HCT116 (cell line): ENCODE results near the gene CENPP. TPM values are rescaled to one million over a fixed set of nuclear protein-coding genes. Genes with fewer than 3 reads are reported as not detected.

Experiments used
- ATAC-seq: fragments of 200-7000 bp; cut with Tn5 transposase; 2 replicates; pipeline ENCODE4 v1.9.1; 2020; ENCODE audit warnings: mild to moderate bottlenecking, moderate library complexity
- BruUV-seq: library from RNA; stranded (reverse); fragments of 400-500 nt; replicated peaks from 2 replicates; lab custom pipeline; 2021; lab: Mats Ljungman, UMichigan
- CTCF ChIA-PET: fragments of 300-600 bp; sonication (Branson Sonifier 250); formaldehyde crosslinking; loops from one replicate; lab custom pipeline; 2021; ENCODE audit warnings: antibody characterized with exemption; lab: Charles Lee
- POLR2A ChIA-PET: fragments of 300-600, 350-600 bp; sonication (Branson Sonifier 250); formaldehyde crosslinking; loops from one replicate; lab custom pipeline; 2021; ENCODE audit warnings: antibody characterized with exemption; lab: Charles Lee
- RAD21 ChIA-PET, 2 experiments: fragments of 300-600 bp; sonication (Branson Sonifier 250); formaldehyde crosslinking; loops; one replicate each; lab custom pipeline; 2023; ENCODE audit warnings: low total read pairs in 2 of 2; ENCODE audit not compliant: uncharacterized antibody in 2 of 2, unreplicated experiment in 2 of 2, low non-redundant PET in 1 of 2; lab: Charles Lee
- DNase-seq: peaks from one replicate; pipeline ENCODE4 v3.0.0-alpha.2; 2010; ENCODE audit warnings: low read depth, low spot score
- H2AFZ ChIP-seq: fragments of 200-600 bp; shearing (Covaris generic), sonication (generic); 2 replicates; pipeline ENCODE4 v1.6.1; 2017; ENCODE audit warnings: low read depth, mixed run types, mixed read lengths, antibody characterized with exemption, low read length; ENCODE audit not compliant: poor library complexity, severe bottlenecking
- H3K27ac ChIP-seq: 2 replicates; pipeline ENCODE4 v1.5.1; 2012; ENCODE audit warnings: low read depth, low read length
- H3K27me3 ChIP-seq: fragments of 200-600 bp; sonication (generic); 2 replicates; pipeline ENCODE4 v1.6.1; 2016; ENCODE audit warnings: mixed run types, low read length, mixed read lengths; ENCODE audit not compliant: insufficient read depth
- H3K36me3 ChIP-seq, 2 experiments: fragments of 200-500 bp in 1 of 2; fragments of 200-600 bp in 1 of 2; sonication (Bioruptor generic) in 1 of 2; sonication (generic) in 1 of 2; 2 replicates each; pipeline versions ENCODE4 v1.5.1 to v1.6.1; 2014 to 2016; ENCODE audit warnings: low read length in 2 of 2, inconsistent platforms in 1 of 2, mixed read lengths in 1 of 2, mixed run types in 1 of 2; ENCODE audit not compliant: insufficient read depth in 2 of 2, control insufficient read depth in 1 of 2
- H3K4me1 ChIP-seq, 2 experiments: fragments of 200-600 bp in 1 of 2; sonication (generic) in 1 of 2; 2 replicates each; pipeline versions ENCODE4 v1.5.1 to v1.6.1; 2012 to 2017; ENCODE audit warnings: low read length in 2 of 2, inconsistent platforms in 1 of 2, mild to moderate bottlenecking in 1 of 2, mixed read lengths in 1 of 2, mixed run types in 1 of 2, moderate library complexity in 1 of 2; ENCODE audit not compliant: insufficient read depth in 2 of 2, control insufficient read depth in 1 of 2
- H3K4me2 ChIP-seq: fragments of 200-600 bp; sonication (generic); 2 replicates; pipeline ENCODE4 v1.6.1; 2017; ENCODE audit warnings: mixed run types, low read length, mixed read lengths
- H3K4me3 ChIP-seq, 2 experiments: fragments of 200-600 bp in 1 of 2; sonication (generic) in 1 of 2; replicated peaks in 1 of 2; 2 replicates each; pipeline ENCODE4 v1.5.1; 2011 to 2016; ENCODE audit warnings: low read length in 2 of 2, control low read depth in 1 of 2, low read depth in 1 of 2, mild to moderate bottlenecking in 1 of 2, mixed read lengths in 1 of 2, mixed run types in 1 of 2
- H3K79me2 ChIP-seq: fragments of 200-600 bp; sonication (generic); 2 replicates; pipeline ENCODE4 v1.6.1; 2017; ENCODE audit warnings: mild to moderate bottlenecking, mixed run types, low read length, moderate library complexity, mixed read lengths; ENCODE audit not compliant: insufficient read depth
- H3K9ac ChIP-seq: fragments of 200-600 bp; sonication (generic); 2 replicates; pipeline ENCODE4 v1.6.1; 2016; ENCODE audit warnings: low read length, mixed read lengths
- H3K9me2 ChIP-seq: fragments of 200-600 bp; sonication (generic), shearing (Covaris generic); 2 replicates; pipeline ENCODE4 v1.6.1; 2017; ENCODE audit warnings: mixed run types, mild to moderate bottlenecking, moderate library complexity; ENCODE audit not compliant: insufficient read depth
- H3K9me3 ChIP-seq, 2 experiments: fragments of 200-500 bp in 1 of 2; fragments of 200-600 bp in 1 of 2; sonication (Bioruptor generic) in 1 of 2; sonication (generic) in 1 of 2; 2 replicates each; pipeline ENCODE4 v1.6.1; 2014 to 2017; ENCODE audit warnings: low read length in 2 of 2, mixed read lengths in 2 of 2, inconsistent platforms in 1 of 2, low read depth in 1 of 2, mild to moderate bottlenecking in 1 of 2, mixed run types in 1 of 2, moderate library complexity in 1 of 2; ENCODE audit not compliant: control insufficient read depth in 1 of 2, insufficient read depth in 1 of 2
- H4K20me1 ChIP-seq: fragments of 200-600 bp; sonication (generic), shearing (Covaris generic); 2 replicates; pipeline ENCODE4 v1.6.1; 2017; ENCODE audit warnings: mixed run types, mild to moderate bottlenecking, moderate library complexity; ENCODE audit not compliant: insufficient read depth
- EZH2 ChIP-seq: fragments of 200-600 bp; sonication (generic); IDR thresholded peaks from 2 replicates; pipeline ENCODE4 v1.6.1; 2017; ENCODE audit warnings: antibody characterized with exemption, mixed run types
- EZH2phosphoT487 ChIP-seq: fragments of 200-600 bp; IDR thresholded peaks from 2 replicates; pipeline ENCODE4 v1.6.1; 2018; ENCODE audit warnings: antibody characterized with exemption, borderline replicate concordance
- FOSL1 ChIP-seq: IDR thresholded peaks from 2 replicates; pipeline ENCODE4 v1.6.1; 2012; ENCODE audit warnings: low read depth
- MAX ChIP-seq: IDR thresholded peaks from 2 replicates; pipeline ENCODE4 v1.6.1; 2012
- SIN3A ChIP-seq: IDR thresholded peaks from 2 replicates; pipeline ENCODE4 v1.6.1; 2012; ENCODE audit warnings: low read depth
- TCF7L2 ChIP-seq: IDR thresholded peaks from 2 replicates; pipeline ENCODE4 v1.7.0; 2011; ENCODE audit warnings: borderline replicate concordance, inconsistent platforms; ENCODE audit not compliant: insufficient read depth, insufficient read length; ENCODE audit errors: extremely low read depth
- ZNF274 ChIP-seq: fragments of 200-500 bp; sonication (Bioruptor generic); IDR thresholded peaks from 2 replicates; pipeline ENCODE4 v1.6.1; 2014; ENCODE audit warnings: mild to moderate bottlenecking, low read depth, low read length, inconsistent platforms
- intact Hi-C: fragments of 100-400 bp; cut with micrococcal nuclease; formaldehyde crosslinking; loops from 2 replicates; pipeline ENCODE4 v1.10.0; 2022
- total RNA-seq: library from RNA; stranded (reverse); gene quantifications from one replicate; pipeline ENCODE4 v1.2.1, GENCODE V29; 2021; ENCODE audit not compliant: unreplicated experiment
- TF ChIP-seq, protein P1 (sequence below), 3 experiments: fragments of 200-600 bp in 1 of 3; sonication (generic) in 1 of 3; IDR thresholded peaks in 2 of 3; conservative IDR thresholded peaks in 1 of 3; 2 replicates each; pipeline ENCODE4 v1.5.1; 2012 to 2017; ENCODE audit warnings: low read depth in 2 of 3, low read length in 2 of 3, antibody characterized with exemption in 1 of 3, borderline replicate concordance in 1 of 3, control low read depth in 1 of 3, mild to moderate bottlenecking in 1 of 3, mixed read lengths in 1 of 3, mixed run types in 1 of 3, moderate library complexity in 1 of 3; ENCODE audit not compliant: insufficient read depth in 1 of 3
- TF ChIP-seq, protein P2 (sequence below): IDR thresholded peaks from 2 replicates; pipeline ENCODE4 v1.6.1; 2012; ENCODE audit warnings: low read depth
- TF ChIP-seq, protein P3 (sequence below): IDR thresholded peaks from 2 replicates; pipeline ENCODE4 v1.6.1; 2011; ENCODE audit warnings: mild to moderate bottlenecking, low read length, moderate library complexity; ENCODE audit not compliant: insufficient replicate concordance; ENCODE audit errors: extremely low read depth

The CENPP gene
- total RNA-seq, 1 experiment from 2014 or later, result 7.0 TPM

DNA sequence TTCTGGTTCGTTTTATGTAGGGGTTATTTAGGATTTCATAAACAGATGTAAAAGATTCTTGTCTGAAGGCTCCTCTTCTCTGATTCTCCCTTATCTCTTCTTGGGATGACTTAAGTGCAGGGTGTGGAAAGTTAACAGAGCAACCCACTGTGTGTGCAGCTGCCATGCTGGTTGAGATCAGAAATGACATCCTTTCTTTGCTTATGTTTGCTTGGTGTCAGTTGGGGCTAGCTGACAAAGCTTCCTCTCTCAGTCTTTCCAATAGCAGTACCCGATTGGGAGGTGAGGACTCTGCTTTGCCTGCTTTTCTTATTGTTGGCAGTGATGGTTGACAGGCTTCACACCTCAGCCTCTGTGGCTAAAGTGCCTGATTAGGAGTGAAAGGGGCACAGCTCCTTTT lies 52.1 kb downstream of the CENPP start:
- Histone ChIP-seq H3K9me2 (no peaks in the 10 kb centered on the region), H2AFZ (no peak overlapping the region), H3K79me2 (no peaks in the 10 kb centered on the region), H3K4me2 (no peak overlapping the region), H3K4me1 (no peaks in the 10 kb centered on the region), H3K27me3 (no peaks in the 10 kb centered on the region), H3K36me3 (no peaks in the 10 kb centered on the region), H4K20me1 (no peaks in the 10 kb centered on the region), H3K9me3 (peaks cover 0 to 4% of the 10 kb centered on the region in 2 experiments; a peak in 1 of 4 replicates), H3K9ac (no peak overlapping the region), H3K4me3 (no peak overlapping the region), H3K27ac (no peak overlapping the region)
- ChIA-PET RAD21 (no interaction called here), CTCF (no interaction called here), POLR2A (no interaction called here)
- DNase-seq, result no peak
- intact Hi-C loops, result loop anchor here (1.0 kb wide), 1 partner anchor 27 kb away; no protein-coding TSS in a partner anchor
- no peak for ATAC-seq
- TF ChIP-seq ZNF274, result no peak
- TF ChIP-seq, protein P1, sequence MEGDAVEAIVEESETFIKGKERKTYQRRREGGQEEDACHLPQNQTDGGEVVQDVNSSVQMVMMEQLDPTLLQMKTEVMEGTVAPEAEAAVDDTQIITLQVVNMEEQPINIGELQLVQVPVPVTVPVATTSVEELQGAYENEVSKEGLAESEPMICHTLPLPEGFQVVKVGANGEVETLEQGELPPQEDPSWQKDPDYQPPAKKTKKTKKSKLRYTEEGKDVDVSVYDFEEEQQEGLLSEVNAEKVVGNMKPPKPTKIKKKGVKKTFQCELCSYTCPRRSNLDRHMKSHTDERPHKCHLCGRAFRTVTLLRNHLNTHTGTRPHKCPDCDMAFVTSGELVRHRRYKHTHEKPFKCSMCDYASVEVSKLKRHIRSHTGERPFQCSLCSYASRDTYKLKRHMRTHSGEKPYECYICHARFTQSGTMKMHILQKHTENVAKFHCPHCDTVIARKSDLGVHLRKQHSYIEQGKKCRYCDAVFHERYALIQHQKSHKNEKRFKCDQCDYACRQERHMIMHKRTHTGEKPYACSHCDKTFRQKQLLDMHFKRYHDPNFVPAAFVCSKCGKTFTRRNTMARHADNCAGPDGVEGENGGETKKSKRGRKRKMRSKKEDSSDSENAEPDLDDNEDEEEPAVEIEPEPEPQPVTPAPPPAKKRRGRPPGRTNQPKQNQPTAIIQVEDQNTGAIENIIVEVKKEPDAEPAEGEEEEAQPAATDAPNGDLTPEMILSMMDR (IDR thresholded peaks at IDR 0.05 in 2 of 3, conservative IDR thresholded peaks at IDR 0.05 in 1 of 3; ENCODE audit: borderline replicate concordance in 1 of 3, insufficient read depth in 1 of 3, low read depth in 2 of 3, low read length in 2 of 3), result no peak
- no peak for TF ChIP-seq TCF7L2
- BruUV-seq, result no TSS peak

GRCh38 chr9:92378865-92379560 lies 53.3 kb downstream of the CENPP start:
- Histone ChIP-seq H3K27me3 (no peaks in the 10 kb centered on the region), H3K36me3 (no peaks in the 10 kb centered on the region), H3K9me3 (no peaks in the 10 kb centered on the region), H3K27ac (no peak overlapping the region), H3K4me3 (no peak overlapping the region), H2AFZ (no peak overlapping the region), H3K4me2 (no peak overlapping the region), H4K20me1 (no peaks in the 10 kb centered on the region), H3K9me2 (no peaks in the 10 kb centered on the region), H3K9ac (no peak overlapping the region), H3K4me1 (no peaks in the 10 kb centered on the region), H3K79me2 (no peaks in the 10 kb centered on the region)
- no peak for TF ChIP-seq FOSL1
- TF ChIP-seq MAX, result no peak
- no peak for TF ChIP-seq TCF7L2
- no peak for TF ChIP-seq SIN3A
- TF ChIP-seq EZH2phosphoT487, result no peak
- TF ChIP-seq EZH2, result no peak
- TF ChIP-seq, protein P2, sequence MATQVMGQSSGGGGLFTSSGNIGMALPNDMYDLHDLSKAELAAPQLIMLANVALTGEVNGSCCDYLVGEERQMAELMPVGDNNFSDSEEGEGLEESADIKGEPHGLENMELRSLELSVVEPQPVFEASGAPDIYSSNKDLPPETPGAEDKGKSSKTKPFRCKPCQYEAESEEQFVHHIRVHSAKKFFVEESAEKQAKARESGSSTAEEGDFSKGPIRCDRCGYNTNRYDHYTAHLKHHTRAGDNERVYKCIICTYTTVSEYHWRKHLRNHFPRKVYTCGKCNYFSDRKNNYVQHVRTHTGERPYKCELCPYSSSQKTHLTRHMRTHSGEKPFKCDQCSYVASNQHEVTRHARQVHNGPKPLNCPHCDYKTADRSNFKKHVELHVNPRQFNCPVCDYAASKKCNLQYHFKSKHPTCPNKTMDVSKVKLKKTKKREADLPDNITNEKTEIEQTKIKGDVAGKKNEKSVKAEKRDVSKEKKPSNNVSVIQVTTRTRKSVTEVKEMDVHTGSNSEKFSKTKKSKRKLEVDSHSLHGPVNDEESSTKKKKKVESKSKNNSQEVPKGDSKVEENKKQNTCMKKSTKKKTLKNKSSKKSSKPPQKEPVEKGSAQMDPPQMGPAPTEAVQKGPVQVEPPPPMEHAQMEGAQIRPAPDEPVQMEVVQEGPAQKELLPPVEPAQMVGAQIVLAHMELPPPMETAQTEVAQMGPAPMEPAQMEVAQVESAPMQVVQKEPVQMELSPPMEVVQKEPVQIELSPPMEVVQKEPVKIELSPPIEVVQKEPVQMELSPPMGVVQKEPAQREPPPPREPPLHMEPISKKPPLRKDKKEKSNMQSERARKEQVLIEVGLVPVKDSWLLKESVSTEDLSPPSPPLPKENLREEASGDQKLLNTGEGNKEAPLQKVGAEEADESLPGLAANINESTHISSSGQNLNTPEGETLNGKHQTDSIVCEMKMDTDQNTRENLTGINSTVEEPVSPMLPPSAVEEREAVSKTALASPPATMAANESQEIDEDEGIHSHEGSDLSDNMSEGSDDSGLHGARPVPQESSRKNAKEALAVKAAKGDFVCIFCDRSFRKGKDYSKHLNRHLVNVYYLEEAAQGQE, result no peak
- TF ChIP-seq, protein P3, sequence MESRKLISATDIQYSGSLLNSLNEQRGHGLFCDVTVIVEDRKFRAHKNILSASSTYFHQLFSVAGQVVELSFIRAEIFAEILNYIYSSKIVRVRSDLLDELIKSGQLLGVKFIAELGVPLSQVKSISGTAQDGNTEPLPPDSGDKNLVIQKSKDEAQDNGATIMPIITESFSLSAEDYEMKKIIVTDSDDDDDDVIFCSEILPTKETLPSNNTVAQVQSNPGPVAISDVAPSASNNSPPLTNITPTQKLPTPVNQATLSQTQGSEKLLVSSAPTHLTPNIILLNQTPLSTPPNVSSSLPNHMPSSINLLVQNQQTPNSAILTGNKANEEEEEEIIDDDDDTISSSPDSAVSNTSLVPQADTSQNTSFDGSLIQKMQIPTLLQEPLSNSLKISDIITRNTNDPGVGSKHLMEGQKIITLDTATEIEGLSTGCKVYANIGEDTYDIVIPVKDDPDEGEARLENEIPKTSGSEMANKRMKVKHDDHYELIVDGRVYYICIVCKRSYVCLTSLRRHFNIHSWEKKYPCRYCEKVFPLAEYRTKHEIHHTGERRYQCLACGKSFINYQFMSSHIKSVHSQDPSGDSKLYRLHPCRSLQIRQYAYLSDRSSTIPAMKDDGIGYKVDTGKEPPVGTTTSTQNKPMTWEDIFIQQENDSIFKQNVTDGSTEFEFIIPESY, result no peak
- DNase-seq (no peak), ATAC-seq (no peak)
- CTCF ChIA-PET, result no interaction called here
- intact Hi-C loops, result loop anchor here (1.0 kb wide), 1 partner anchor 28 kb away; no protein-coding TSS in a partner anchor
- no TSS peak for BruUV-seq
- POLR2A ChIA-PET, result no interaction called here
- RAD21 ChIA-PET, result no interaction called here
